Brain microvascular endothelial cell (primary cell): ENCODE results near the gene FABP7.

Source experiments
- DNase-seq: peaks from one replicate; pipeline ENCODE4 v3.0.0-alpha.2; 2020
- H3K27ac ChIP-seq: fragments of 250-450 bp; sonication (Bioruptor Pico); 2 replicates; pipeline ENCODE4 v1.5.1; 2020; ENCODE audit warnings: mild to moderate bottlenecking, moderate library complexity
- H3K27me3 ChIP-seq: fragments of 250-450 bp; sonication (Bioruptor Pico); replicated peaks from 2 replicates; pipeline ENCODE4 v1.5.1; 2020; ENCODE audit warnings: mild to moderate bottlenecking
- H3K36me3 ChIP-seq: fragments of 250-450 bp; sonication (Bioruptor Pico); replicated peaks from 2 replicates; pipeline ENCODE4 v1.5.1; 2020; ENCODE audit warnings: mild to moderate bottlenecking
- H3K4me3 ChIP-seq: 2 replicates; pipeline ENCODE4 v1.5.1; 2011; ENCODE audit warnings: low read depth, mild to moderate bottlenecking, control low read depth, low read length, moderate library complexity
- CTCF ChIP-seq: IDR thresholded peaks from 2 replicates; pipeline ENCODE4 v1.5.1; 2011; ENCODE audit warnings: low read depth, mild to moderate bottlenecking, moderate library complexity, low read length, control low read depth, inconsistent platforms; ENCODE audit errors: missing control alignments
- in situ Hi-C: cut with HindIII; loops from 2 replicates; pipeline ENCODE4 v1.10.0; 2017; ENCODE audit warnings: low sequenced_read_pairs, low pct_ligation_motif_present

The FABP7 gene

GRCh38 chr6:122799916-122800686 lies 20.6 kb downstream of the FABP7 start:
- H3K27me3 ChIP-seq = no peaks in the 10 kb centered on the region
- H3K36me3 ChIP-seq = no peaks in the 10 kb centered on the region
- no peak for TF ChIP-seq CTCF
- H3K4me3 ChIP-seq = no peak overlapping the region
- H3K27ac ChIP-seq = no peak overlapping the region
- in situ Hi-C loops = no loop called here
- peak; percentile 14 for DNase-seq

DNA sequence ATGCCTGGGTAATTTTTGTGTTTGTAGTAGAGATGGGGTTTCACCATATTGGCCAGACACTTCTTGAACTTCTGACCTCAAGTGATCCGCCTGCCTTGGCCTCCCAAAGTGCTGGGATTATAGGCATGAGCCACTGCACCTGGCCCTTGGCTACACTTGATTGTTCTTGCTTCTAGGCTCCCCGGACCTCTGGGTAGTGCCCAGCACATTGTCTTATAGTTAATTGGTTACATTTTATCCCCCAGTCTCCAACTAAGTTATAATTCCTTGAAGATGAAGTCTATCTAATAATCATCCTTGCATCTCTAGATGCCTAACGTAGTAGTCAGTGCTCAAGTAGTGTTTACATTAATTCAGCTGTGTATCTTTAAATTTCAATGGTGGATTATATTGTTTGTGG lies 21.4 kb downstream of the FABP7 start:
- no peak overlapping the region for H3K4me3 ChIP-seq
- H3K27ac ChIP-seq = no peak overlapping the region
- no peaks in the 10 kb centered on the region for H3K36me3 ChIP-seq
- no peak for DNase-seq
- TF ChIP-seq CTCF = no peak
- H3K27me3 ChIP-seq = no peaks in the 10 kb centered on the region
- in situ Hi-C loops = no loop called here

DNA sequence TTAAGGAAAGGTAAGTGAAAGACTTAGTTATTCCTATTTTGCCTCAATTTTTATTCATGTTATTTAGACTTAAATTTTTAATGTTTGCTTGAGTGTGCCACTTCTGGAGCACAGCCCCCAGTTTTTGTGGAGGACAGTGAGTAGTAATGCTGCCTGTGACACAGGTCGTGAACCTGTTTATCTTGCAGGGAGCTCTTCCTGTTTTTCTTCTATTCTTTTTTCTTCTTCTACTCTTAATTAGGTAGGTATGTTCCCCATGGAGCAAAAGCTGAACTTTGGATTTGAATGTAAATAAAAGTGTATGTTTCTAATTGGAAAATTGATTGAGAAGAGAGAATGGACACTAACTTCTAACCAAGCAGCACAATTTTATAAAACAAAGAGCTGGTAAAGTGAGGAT lies 21.9 kb downstream of the FABP7 start:
- in situ Hi-C loops = no loop called here
- H3K27ac ChIP-seq = no peak overlapping the region
- H3K27me3 ChIP-seq = no peaks in the 10 kb centered on the region
- no peaks in the 10 kb centered on the region for H3K36me3 ChIP-seq
- no peak for TF ChIP-seq CTCF
- no peak overlapping the region for H3K4me3 ChIP-seq
- DNase-seq = no peak

- no peaks in the 10 kb centered on the region for H3K27me3 ChIP-seq
- in situ Hi-C loops = no loop called here
- no peak overlapping the region for H3K27ac ChIP-seq
- no peak for TF ChIP-seq CTCF
- H3K4me3 ChIP-seq = no peak overlapping the region
- peak; percentile 16 for DNase-seq
- H3K36me3 ChIP-seq = no peaks in the 10 kb centered on the region
These were observed 23.7 kb downstream of the FABP7 start for GRCh38 chr6:122803171-122803661.

DNA sequence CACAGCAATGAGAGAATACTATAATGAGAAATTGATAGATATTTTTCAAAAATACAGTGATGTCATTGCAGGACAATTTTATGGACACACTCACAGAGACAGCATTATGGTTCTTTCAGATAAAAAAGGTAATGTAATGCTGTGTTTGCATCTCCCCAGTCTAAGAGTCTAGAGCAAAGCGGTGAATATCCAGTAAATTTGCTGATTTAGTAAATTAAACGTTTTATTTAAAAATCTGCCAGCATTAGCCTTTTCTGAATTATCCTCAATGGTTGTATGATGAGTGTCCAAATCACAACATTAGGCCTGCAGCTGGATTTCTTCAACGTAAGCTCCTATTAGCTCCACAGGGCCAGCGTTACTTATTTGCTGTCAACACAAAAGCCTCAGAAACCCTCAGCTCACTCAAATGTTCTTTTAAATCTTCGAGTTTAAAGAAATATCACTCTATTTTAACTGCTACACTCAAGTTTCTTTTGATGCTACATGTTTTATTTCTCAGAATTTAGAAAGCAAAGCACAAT lies 25.5 kb downstream of the FABP7 start:
- Histone ChIP-seq H3K36me3 (no peaks in the 10 kb centered on the region), H3K27ac (no peak overlapping the region), H3K4me3 (no peak overlapping the region), H3K27me3 (no peaks in the 10 kb centered on the region)
- no peak for TF ChIP-seq CTCF
- no peak for DNase-seq
- in situ Hi-C loops = no loop called here

DNA sequence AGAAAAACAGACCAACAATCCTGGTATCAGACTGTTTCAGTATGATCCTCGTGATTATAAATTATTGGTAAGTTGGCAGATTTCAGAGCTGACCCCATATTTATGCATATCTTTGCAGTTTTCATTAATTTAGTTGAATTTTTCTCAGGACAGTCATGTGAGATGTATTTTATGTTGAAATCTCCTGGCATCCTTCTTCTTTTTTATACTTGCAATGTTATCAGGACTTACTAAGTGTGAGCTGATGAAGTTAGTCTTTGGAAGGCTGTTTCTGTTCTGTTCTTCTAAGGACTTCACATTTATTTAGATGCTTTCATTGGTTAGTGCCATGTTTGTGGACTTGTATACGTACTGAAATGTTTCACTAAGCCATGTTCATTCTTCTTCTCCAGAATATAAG lies 26.8 kb downstream of the FABP7 start:
- no peak for TF ChIP-seq CTCF
- H3K4me3 ChIP-seq = no peak overlapping the region
- in situ Hi-C loops = no loop called here
- no peak overlapping the region for H3K27ac ChIP-seq
- no peak for DNase-seq
- H3K27me3 ChIP-seq = no peaks in the 10 kb centered on the region
- no peaks in the 10 kb centered on the region for H3K36me3 ChIP-seq
